ENCODE measurements around the gene DOCK10.
"Not testable (repeated sequence)": the region's sequence is repeated elsewhere in the genome, so short reads cannot be mapped to it uniquely, and the experiment has no call there.

DOCK10 gene

DNA sequence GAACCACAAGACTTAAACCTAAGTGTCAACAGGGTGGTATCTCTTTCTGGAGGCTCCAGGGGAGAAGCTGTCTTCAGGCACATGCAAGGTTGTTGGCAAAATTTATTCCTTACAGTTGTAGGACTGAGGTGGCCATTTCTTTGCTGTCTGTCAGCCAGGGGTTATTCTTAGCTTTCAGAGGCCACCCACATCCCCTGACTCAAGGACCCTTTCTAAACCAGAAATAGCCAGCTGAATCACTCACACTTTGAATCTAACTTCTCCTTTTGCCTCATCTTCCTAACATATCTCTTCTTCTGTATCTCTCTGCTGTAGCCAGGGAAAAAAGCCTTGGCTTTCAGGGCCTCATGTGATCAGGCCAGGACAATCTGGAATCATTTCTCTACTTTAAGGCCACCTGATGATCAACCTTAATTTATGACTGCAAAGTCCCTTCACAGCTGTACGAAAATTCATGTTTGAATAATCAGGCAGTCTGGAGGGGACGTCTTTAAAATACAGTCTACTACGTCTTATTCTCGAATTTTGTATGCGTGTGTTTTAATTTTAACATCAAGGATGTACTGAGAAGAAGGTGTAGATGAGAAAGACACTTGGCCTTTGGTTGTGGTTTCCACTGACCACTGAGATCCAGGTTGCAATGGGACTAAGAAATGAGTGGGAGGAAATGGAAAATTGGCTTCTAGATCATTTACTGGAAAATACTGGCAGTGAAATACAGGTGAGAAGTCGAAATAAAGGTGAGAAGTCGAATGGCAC, 90.4 kb downstream of the DOCK10 start:
- DNase-seq (ENCODE audit: low read depth), result no peak
- peak overlapping the region; percentile 0 for H3K4me3 ChIP-seq (ENCODE audit: low read depth, low read length)
- no peak for TF ChIP-seq CTCF (IDR thresholded peaks at IDR 0.05; ENCODE audit: low read depth, low read length, missing control alignments)

- no peak overlapping the region for H3K4me3 ChIP-seq (ENCODE audit: low read depth, low read length)
- no peak for DNase-seq (ENCODE audit: low read depth)
- no peak for TF ChIP-seq CTCF (IDR thresholded peaks at IDR 0.05; ENCODE audit: low read depth, low read length, missing control alignments)
Observed at GRCh38 chr2:224948859-224949258, 93.4 kb downstream of the DOCK10 start.

- H3K4me3 ChIP-seq (ENCODE audit: low read depth, low read length), result no peak overlapping the region
- DNase-seq (ENCODE audit: low read depth), result no peak
- TF ChIP-seq CTCF (IDR thresholded peaks at IDR 0.05; ENCODE audit: low read depth, low read length, missing control alignments), result no peak
Observed at GRCh38 chr2:224948005-224948404, 94.3 kb downstream of the DOCK10 start.

DNA sequence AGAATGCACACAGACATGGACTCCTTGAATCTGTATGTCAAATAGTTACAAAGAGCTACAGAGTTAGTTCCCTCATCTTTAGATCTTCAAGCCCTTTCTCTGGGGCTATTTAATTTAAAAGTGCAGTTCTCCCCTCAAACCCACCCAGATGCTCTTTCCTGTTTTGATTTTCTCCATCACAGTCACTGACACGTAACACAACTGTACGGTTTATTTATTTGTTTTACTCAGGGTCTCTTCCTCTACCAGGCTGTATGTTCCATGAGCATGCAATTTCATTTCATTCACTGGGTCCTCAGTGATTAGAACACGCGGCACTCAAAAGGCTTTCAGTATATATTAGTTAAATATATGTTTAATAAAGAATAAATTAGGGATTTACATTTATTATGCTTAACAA, 94.7 kb downstream of the DOCK10 start:
- DNase-seq (ENCODE audit: low read depth), result no peak
- no peak for TF ChIP-seq CTCF (IDR thresholded peaks at IDR 0.05; ENCODE audit: low read depth, low read length, missing control alignments)
- H3K4me3 ChIP-seq (ENCODE audit: low read depth, low read length), result no peak overlapping the region

DNA sequence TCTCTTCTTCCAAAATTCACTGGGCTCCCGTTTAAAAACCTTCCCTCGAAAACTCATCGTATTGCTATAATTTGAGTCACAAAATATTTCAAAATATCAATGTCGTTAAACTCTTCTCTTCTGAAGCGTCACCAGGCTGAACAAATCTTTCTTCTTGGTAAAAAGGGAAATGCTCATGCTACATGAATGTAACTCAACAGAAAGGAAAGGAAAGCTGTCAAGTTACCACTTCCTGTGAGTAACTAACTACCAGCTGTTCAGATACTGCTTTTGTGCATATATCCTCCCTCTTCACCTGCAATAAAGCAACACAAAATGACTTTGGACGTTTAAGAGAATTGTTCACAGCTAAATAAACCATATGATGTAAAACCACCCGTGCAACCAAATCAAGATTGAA, 95.4 kb downstream of the DOCK10 start:
- H3K4me3 ChIP-seq (ENCODE audit: low read depth, low read length), result peak overlapping the region; percentile 49
- TF ChIP-seq CTCF (IDR thresholded peaks at IDR 0.05; ENCODE audit: low read depth, low read length, missing control alignments), result no peak
- DNase-seq (ENCODE audit: low read depth), result peak; percentile 71

DNA sequence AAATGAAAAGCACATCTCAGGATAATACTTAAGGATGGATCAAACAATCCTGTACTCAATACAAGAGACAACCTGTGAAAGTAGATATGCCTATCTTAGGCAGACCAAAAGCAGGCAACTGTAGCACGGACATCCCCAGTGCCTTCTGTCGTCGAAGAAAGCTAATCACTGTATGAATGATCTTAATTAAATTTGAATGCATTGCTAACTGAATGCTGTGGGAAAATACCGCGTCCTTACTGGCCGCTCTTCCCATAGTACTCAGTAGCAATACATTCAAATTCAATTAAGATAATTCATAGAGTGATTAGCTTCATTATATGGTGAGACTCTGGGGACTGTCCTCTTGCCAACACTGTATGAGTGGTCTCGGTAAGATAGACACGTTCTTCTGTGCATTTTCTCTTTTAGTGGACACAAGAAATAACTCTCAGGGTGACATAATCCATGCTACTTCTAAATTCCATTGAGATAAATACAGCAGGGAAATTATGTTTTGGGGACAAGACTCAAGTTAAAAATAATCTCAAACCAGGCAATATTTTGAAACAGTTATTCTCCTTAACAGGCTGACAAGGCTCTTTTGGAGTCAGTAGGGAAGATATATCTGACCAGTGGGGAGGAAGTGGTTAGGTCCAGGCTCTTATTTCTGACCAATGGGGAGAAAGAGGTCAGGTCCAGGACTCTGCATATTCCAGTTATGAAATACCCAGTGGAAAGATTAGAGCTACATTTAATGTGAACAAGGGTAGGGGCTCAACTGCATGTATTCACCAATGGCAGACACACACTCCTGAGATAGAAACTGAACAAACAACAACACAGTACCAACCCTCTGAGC, 97.3 kb downstream of the DOCK10 start:
- no peak for TF ChIP-seq CTCF (IDR thresholded peaks at IDR 0.05; ENCODE audit: low read depth, low read length, missing control alignments)
- no peak for DNase-seq (ENCODE audit: low read depth)
- H3K4me3 ChIP-seq (ENCODE audit: low read depth, low read length), result peak overlapping the region; percentile 74

DNA sequence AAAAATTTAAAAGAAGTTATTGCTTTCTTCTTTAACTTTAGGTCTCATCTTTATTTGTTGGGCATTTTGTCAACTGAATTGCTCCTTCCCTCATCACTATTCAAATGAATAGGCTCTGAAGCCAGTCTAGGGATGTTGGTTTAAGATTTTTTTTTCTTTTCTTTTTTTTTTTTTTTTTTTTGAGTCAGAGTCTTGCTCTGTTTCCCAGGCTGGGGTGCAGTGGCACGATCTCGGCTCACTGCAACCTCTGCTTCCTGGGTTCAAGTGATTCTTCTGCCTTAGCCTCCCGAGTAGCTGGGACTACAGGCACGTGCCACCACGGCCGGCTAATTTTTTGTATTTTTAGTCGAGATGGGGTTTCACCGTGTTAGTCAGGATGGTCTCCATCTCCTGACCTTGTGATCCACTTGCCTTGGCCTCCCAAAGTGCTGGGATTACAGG, 98.6 kb downstream of the DOCK10 start:
- peak overlapping the region; percentile 74 for H3K4me3 ChIP-seq (ENCODE audit: low read depth, low read length)
- not testable (repeated sequence) for DNase-seq (ENCODE audit: low read depth)

Data from GM12864 (cell line).